NT2/D1 (cell line): ENCODE measurements around the gene VMO1.
"Not testable (repeated sequence)": the region's sequence is repeated elsewhere in the genome, so short reads cannot be mapped to it uniquely, and the experiment has no call there.

ENCODE experiments used
- DNase-seq: peaks from one replicate; pipeline ENCODE4 v3.0.0-alpha.2; 2011; ENCODE audit warnings: low read depth, low spot score
- H3K27me3 ChIP-seq: 2 replicates; pipeline ENCODE4 v1.6.0; 2011; ENCODE audit warnings: mild to moderate bottlenecking; ENCODE audit not compliant: insufficient read length, insufficient read depth
- H3K36me3 ChIP-seq: 2 replicates; pipeline ENCODE4 v1.6.1; 2011; ENCODE audit warnings: mild to moderate bottlenecking, low read length, mixed read lengths; ENCODE audit not compliant: insufficient read depth, insufficient read length
- H3K4me1 ChIP-seq: 2 replicates; pipeline ENCODE4 v1.5.1; 2011; ENCODE audit not compliant: insufficient read depth, insufficient read length
- H3K4me3 ChIP-seq: 2 replicates; pipeline ENCODE4 v1.5.1; 2011; ENCODE audit warnings: low read depth; ENCODE audit not compliant: insufficient read length
- H3K9ac ChIP-seq: 2 replicates; pipeline ENCODE4 v1.6.0; 2011; ENCODE audit warnings: low read depth; ENCODE audit not compliant: insufficient read length
- H3K9me3 ChIP-seq: 2 replicates; pipeline ENCODE4 v1.5.1; 2011; ENCODE audit warnings: mild to moderate bottlenecking, low read length; ENCODE audit not compliant: insufficient read depth
- SUZ12 ChIP-seq: IDR thresholded peaks from 2 replicates; pipeline ENCODE4 v1.6.1; 2011; ENCODE audit not compliant: insufficient read length, insufficient read depth; ENCODE audit errors: extremely low read depth
- YY1 ChIP-seq: IDR thresholded peaks from 2 replicates; pipeline ENCODE4 v1.6.1; 2011; ENCODE audit not compliant: insufficient read length, insufficient read depth
- ZNF274 ChIP-seq: IDR thresholded peaks from 2 replicates; pipeline ENCODE4 v1.6.1; 2011; ENCODE audit warnings: mild to moderate bottlenecking, low read depth, low read length

Gene VMO1

GRCh38 chr17:4786106-4786511 lies at the start of gene VMO1:
VMO1 (minus strand) TSS chr17:4786364; CDS start chr17:4786352, 12 bp downstream.
- no peak for DNase-seq
- H3K9me3 ChIP-seq = no peaks in the 10 kb centered on the region
- no peak for TF ChIP-seq YY1
- TF ChIP-seq SUZ12 = no peak
- TF ChIP-seq ZNF274 = no peak
- peaks cover 6% of the 10 kb centered on the region for H3K4me1 ChIP-seq
- H3K36me3 ChIP-seq = no peaks in the 10 kb centered on the region
- H3K4me3 ChIP-seq = peak within 1 kb of the TSS; percentile 9
- H3K27me3 ChIP-seq = peaks cover 46% of the 10 kb centered on the region
- no peak within 1 kb of the TSS for H3K9ac ChIP-seq

GRCh38 chr17:4834681-4835020 lies 48.5 kb upstream of the VMO1 start:
- Histone ChIP-seq H3K9me3 (no peaks in the 10 kb centered on the region), H3K4me1 (no peaks in the 10 kb centered on the region), H3K9ac (peak overlapping the region; percentile 85), H3K36me3 (peaks cover 13% of the 10 kb centered on the region), H3K27me3 (no peaks in the 10 kb centered on the region), H3K4me3 (peak overlapping the region; percentile 73)
- no peak for DNase-seq
- TF ChIP-seq ZNF274 (no peak), YY1 (no peak), SUZ12 (no peak)

GRCh38 chr17:4833941-4834680 lies 47.9 kb upstream of the VMO1 start:
- DNase-seq = no peak
- peaks cover 13% of the 10 kb centered on the region for H3K36me3 ChIP-seq
- no peaks in the 10 kb centered on the region for H3K9me3 ChIP-seq
- H3K4me1 ChIP-seq = no peaks in the 10 kb centered on the region
- peak overlapping the region; percentile 73 for H3K4me3 ChIP-seq
- H3K27me3 ChIP-seq = no peaks in the 10 kb centered on the region
- H3K9ac ChIP-seq = peak overlapping the region; percentile 85
- no peak for TF ChIP-seq YY1
- no peak for TF ChIP-seq SUZ12
- no peak for TF ChIP-seq ZNF274

GRCh38 chr17:4833178-4833940 lies 47.2 kb upstream of the VMO1 start, which contains the start of gene MINK1:
MINK1 (plus strand) TSS chr17:4833340; CDS start chr17:4833584, 244 bp downstream.
- Histone ChIP-seq H3K27me3 (no peaks in the 10 kb centered on the region), H3K4me1 (no peaks in the 10 kb centered on the region), H3K36me3 (peaks cover 10% of the 10 kb centered on the region), H3K4me3 (peak within 1 kb of the TSS; percentile 73), H3K9ac (peak within 1 kb of the TSS; percentile 85), H3K9me3 (no peaks in the 10 kb centered on the region)
- no peak for TF ChIP-seq YY1
- TF ChIP-seq ZNF274 = no peak
- no peak for TF ChIP-seq SUZ12
- peak; percentile 49 for DNase-seq

- H3K36me3 ChIP-seq, H3K4me1 ChIP-seq, DNase-seq, H3K9me3 ChIP-seq, H3K27me3 ChIP-seq: not testable (repeated sequence)
- H3K4me3 ChIP-seq = peak overlapping the region; percentile 73
- peak overlapping the region; percentile 85 for H3K9ac ChIP-seq
These were observed 46.6 kb upstream of the VMO1 start for GRCh38 chr17:4832829-4833177.

GRCh38 chr17:4827399-4827798 lies 41.2 kb upstream of the VMO1 start:
- Histone ChIP-seq H3K27me3 (no peaks in the 10 kb centered on the region), H3K36me3 (peaks cover 15% of the 10 kb centered on the region), H3K9ac (no peak overlapping the region), H3K4me3 (no peak overlapping the region), H3K4me1 (no peaks in the 10 kb centered on the region), H3K9me3 (no peaks in the 10 kb centered on the region)
- TF ChIP-seq SUZ12 (no peak), ZNF274 (no peak), YY1 (no peak)
- no peak for DNase-seq

GRCh38 chr17:4823373-4824089 lies 37.4 kb upstream of the VMO1 start:
- no peaks in the 10 kb centered on the region for H3K27me3 ChIP-seq
- peaks cover 30% of the 10 kb centered on the region for H3K36me3 ChIP-seq
- no peaks in the 10 kb centered on the region for H3K4me1 ChIP-seq
- H3K9ac ChIP-seq = no peak overlapping the region
- DNase-seq = no peak
- no peaks in the 10 kb centered on the region for H3K9me3 ChIP-seq
- H3K4me3 ChIP-seq = no peak overlapping the region
- no peak for TF ChIP-seq ZNF274
